ENCODE results near the gene BRS3.

BRS3 gene

GRCh38 chrX:136519069-136519468 lies 31.3 kb downstream of the BRS3 start:
- H3K4me3 ChIP-seq (ENCODE audit: low read depth, low read length): no peak overlapping the region
- no peaks in the 10 kb centered on the region for H3K4me1 ChIP-seq (ENCODE audit: control insufficient read depth, insufficient read depth, low read length)
- TF ChIP-seq ZSCAN4 (tag by site-specific recombination; IDR thresholded peaks at IDR 0.05): no peak
- no peak for TF ChIP-seq ZXDB (tag by site-specific recombination; IDR thresholded peaks at IDR 0.05)
- no peaks in the 10 kb centered on the region for H3K36me3 ChIP-seq (ENCODE audit: control insufficient read depth in 2 of 2, insufficient read depth in 1 of 2, low read length in 2 of 2)
- H3K9me3 ChIP-seq (ENCODE audit: control insufficient read depth, insufficient read depth, low read depth, low read length): no peaks in the 10 kb centered on the region
- POLR2A ChIA-PET: no interaction called here
- no peak overlapping the region for H3K27ac ChIP-seq (ENCODE audit: extremely low read depth, low read depth, low read length)
- CTCF ChIA-PET: interaction anchor here (0.6 kb wide), 1 partner anchor 103 kb away, joined by 3 read pairs; no protein-coding TSS in a partner anchor

GRCh38 chrX:136523770-136524169 lies 36.0 kb downstream of the BRS3 start:
- TF ChIP-seq ZBTB7A (tag by site-specific recombination; IDR thresholded peaks at IDR 0.05; ENCODE audit: low read depth) (no peak), PRDM4 (tag by site-specific recombination; IDR thresholded peaks at IDR 0.05) (no peak), SP7 (tag by site-specific recombination; IDR thresholded peaks at IDR 0.05) (no peak), ZNF664 (tag by site-specific recombination; IDR thresholded peaks at IDR 0.05) (no peak), ZNF677 (tag by site-specific recombination; IDR thresholded peaks at IDR 0.05) (no peak), ZNF791 (tag by site-specific recombination; IDR thresholded peaks at IDR 0.05) (no peak), ZNF600 (tag by site-specific recombination; IDR thresholded peaks at IDR 0.05) (no peak), ZNF843 (tag by site-specific recombination; IDR thresholded peaks at IDR 0.05) (no peak), PRDM1 (tag by site-specific recombination; IDR thresholded peaks at IDR 0.05) (no peak), ZNF184 (tag by site-specific recombination; IDR thresholded peaks at IDR 0.05) (no peak), ZNF488 (tag by site-specific recombination; IDR thresholded peaks at IDR 0.05) (no peak), ZBTB8A (tag by site-specific recombination; IDR thresholded peaks at IDR 0.05) (no peak), ZNF76 (tag by site-specific recombination; IDR thresholded peaks at IDR 0.05; ENCODE audit: borderline replicate concordance, low read depth) (no peak), ZNF112 (tag by site-specific recombination; IDR thresholded peaks at IDR 0.05) (no peak), PATZ1 (tag by site-specific recombination; IDR thresholded peaks at IDR 0.05) (no peak), HOXD13 (CRISPR knock-in tag; IDR thresholded peaks at IDR 0.05; ENCODE audit: borderline replicate concordance) (no peak)
- Histone ChIP-seq H3K36me3 (ENCODE audit: control insufficient read depth in 2 of 2, insufficient read depth in 1 of 2, low read length in 2 of 2) (no peaks in the 10 kb centered on the region), H3K9me3 (ENCODE audit: control insufficient read depth, insufficient read depth, low read depth, low read length) (no peaks in the 10 kb centered on the region), H3K4me1 (ENCODE audit: control insufficient read depth, insufficient read depth, low read length) (no peaks in the 10 kb centered on the region), H3K4me3 (ENCODE audit: low read depth, low read length) (no peak overlapping the region), H3K27ac (ENCODE audit: extremely low read depth, low read depth, low read length) (no peak overlapping the region)
- ChIA-PET CTCF (no interaction called here), POLR2A (interaction anchor here (0.6 kb wide), 1 partner anchor 93 kb away, joined by 3 read pairs; no protein-coding TSS in a partner anchor)

All from HEK293 (cell line).